OCI-LY1 (cell line): Measurements from ENCODE around the gene COL9A3.
A peak's percentile ranks its signal among the peaks of the same experiment; 100 is the strongest.

Experiments
- H2AFZ ChIP-seq: fragments of 200-600 bp; sonication (generic), shearing (Covaris generic); 2 replicates; pipeline ENCODE4 v1.6.0; 2014; ENCODE audit warnings: antibody characterized with exemption, mild to moderate bottlenecking, low read length
- H3F3A ChIP-seq: fragments of 200-600 bp; sonication (generic), shearing (Covaris generic); 2 replicates; pipeline ENCODE4 v1.6.0; 2014; ENCODE audit warnings: mild to moderate bottlenecking, antibody characterized with exemption, low read length, moderate library complexity; ENCODE audit not compliant: insufficient read depth
- H3K27ac ChIP-seq: fragments of 200-600 bp; sonication (generic); 2 replicates; pipeline ENCODE4 v1.5.1; 2014; ENCODE audit warnings: low read length, mixed run types, mild to moderate bottlenecking, low read depth; ENCODE audit not compliant: poor library complexity, severe bottlenecking
- H3K27me3 ChIP-seq: fragments of 200-600 bp; sonication (generic); 2 replicates; pipeline ENCODE4 v1.6.0; 2014; ENCODE audit warnings: antibody characterized with exemption, mild to moderate bottlenecking, low read length, moderate library complexity; ENCODE audit not compliant: insufficient read depth
- H3K36me3 ChIP-seq: fragments of 200-600 bp; sonication (generic); 2 replicates; pipeline ENCODE4 v1.6.1; 2014; ENCODE audit warnings: mild to moderate bottlenecking, antibody characterized with exemption, low read length, moderate library complexity, mixed read lengths; ENCODE audit not compliant: insufficient read depth
- H3K4me1 ChIP-seq: fragments of 200-600 bp; sonication (generic); 2 replicates; pipeline ENCODE4 v1.5.1; 2014; ENCODE audit warnings: mild to moderate bottlenecking, low read length, moderate library complexity; ENCODE audit not compliant: insufficient read depth, severe bottlenecking
- H3K4me2 ChIP-seq: fragments of 200-600 bp; sonication (generic), shearing (Covaris generic); 2 replicates; pipeline ENCODE4 v1.6.1; 2014; ENCODE audit warnings: low read length
- H3K4me3 ChIP-seq: fragments of 200-600 bp; sonication (generic); 2 replicates; pipeline ENCODE4 v1.5.1; 2014; ENCODE audit warnings: low read length, low read depth, mild to moderate bottlenecking, mixed read lengths; ENCODE audit not compliant: poor library complexity, severe bottlenecking
- H3K79me2 ChIP-seq: fragments of 200-600 bp; shearing (Covaris generic); 2 replicates; pipeline ENCODE4 v1.6.1; 2016; ENCODE audit warnings: mixed run types, low read length, mixed read lengths; ENCODE audit not compliant: insufficient read depth
- H3K9ac ChIP-seq: fragments of 200-600 bp; sonication (generic), shearing (Covaris generic); 2 replicates; pipeline ENCODE4 v1.6.1; 2014; ENCODE audit warnings: mild to moderate bottlenecking, low read length, mixed read lengths
- H3K9me2 ChIP-seq: fragments of 200-600 bp; sonication (generic), shearing (Covaris generic); 2 replicates; pipeline ENCODE4 v1.6.1; 2014; ENCODE audit warnings: low read depth, mild to moderate bottlenecking, low read length, mixed read lengths
- H3K9me3 ChIP-seq: fragments of 200-600 bp; shearing (Covaris generic); 2 replicates; pipeline ENCODE4 v1.6.1; 2014; ENCODE audit warnings: low read length, mixed read lengths
- H4K20me1 ChIP-seq: fragments of 200-600 bp; sonication (generic), shearing (Covaris generic); 2 replicates; pipeline ENCODE4 v1.6.0; 2016; ENCODE audit warnings: mild to moderate bottlenecking, low read length; ENCODE audit not compliant: insufficient read depth
- EZH2 ChIP-seq: fragments of 200-600 bp; sonication (generic), shearing (Covaris generic); IDR thresholded peaks from 2 replicates; pipeline ENCODE4 v1.8.0; 2017; ENCODE audit warnings: borderline replicate concordance, mixed run types, mild to moderate bottlenecking, antibody characterized with exemption, low read length, moderate library complexity, mixed read lengths
- TF ChIP-seq, protein P1 (sequence below): fragments of 200-600 bp; sonication (generic), shearing (Covaris generic); IDR thresholded peaks from 2 replicates; pipeline ENCODE4 v1.5.1; 2017; ENCODE audit warnings: mild to moderate bottlenecking, antibody characterized with exemption, low read length, moderate library complexity, mixed read lengths

The COL9A3 gene

DNA sequence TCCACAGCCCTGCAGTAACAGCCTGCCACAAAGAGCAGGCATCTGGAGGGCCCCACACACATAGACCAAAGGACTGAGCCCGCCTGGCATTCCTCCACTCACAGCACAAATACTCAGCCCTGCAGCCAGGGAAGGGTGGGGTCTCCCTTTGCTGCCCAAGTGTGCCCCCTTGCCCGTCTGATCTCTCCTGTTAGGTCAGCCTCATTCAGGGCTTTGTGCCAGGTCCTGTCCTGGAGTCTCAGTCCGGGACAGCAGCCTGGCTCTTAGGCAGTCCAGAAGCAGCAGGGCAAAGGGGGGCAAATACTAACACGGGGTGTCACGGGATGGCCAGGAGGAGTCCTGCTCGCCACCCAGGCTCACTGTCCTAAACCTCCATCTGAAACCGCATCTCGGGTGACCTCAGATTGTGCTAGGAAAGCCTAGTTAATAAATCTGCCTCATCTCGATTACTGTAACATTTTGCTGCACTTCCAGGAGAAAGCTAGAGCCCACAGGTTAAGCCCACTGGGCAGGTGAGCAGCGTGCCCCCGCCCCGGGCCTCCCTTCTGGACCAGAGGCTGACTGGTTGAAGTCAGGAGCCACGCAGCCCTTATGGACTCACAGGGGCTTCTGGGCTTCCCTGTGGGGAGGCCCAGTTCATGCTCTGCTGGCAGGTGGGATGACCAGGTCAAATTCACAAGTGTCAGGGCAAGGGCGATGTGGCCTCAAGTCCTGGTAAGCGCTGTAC lies 15.4 kb upstream of the COL9A3 start:
- Histone ChIP-seq H3K27ac (no peak overlapping the region), H3K79me2 (peaks cover 9% of the 10 kb centered on the region), H3K4me2 (no peak overlapping the region), H4K20me1 (no peaks in the 10 kb centered on the region), H3F3A (no peaks in the 10 kb centered on the region; the same call in 1 of the 2 replicates), H3K9me3 (no peaks in the 10 kb centered on the region), H3K27me3 (no peaks in the 10 kb centered on the region), H3K36me3 (peaks cover 39% of the 10 kb centered on the region), H3K4me3 (no peak overlapping the region), H2AFZ (no peak overlapping the region), H3K4me1 (peaks cover 25% of the 10 kb centered on the region), H3K9me2 (no peaks in the 10 kb centered on the region), H3K9ac (no peak overlapping the region)
- TF ChIP-seq, protein P1, sequence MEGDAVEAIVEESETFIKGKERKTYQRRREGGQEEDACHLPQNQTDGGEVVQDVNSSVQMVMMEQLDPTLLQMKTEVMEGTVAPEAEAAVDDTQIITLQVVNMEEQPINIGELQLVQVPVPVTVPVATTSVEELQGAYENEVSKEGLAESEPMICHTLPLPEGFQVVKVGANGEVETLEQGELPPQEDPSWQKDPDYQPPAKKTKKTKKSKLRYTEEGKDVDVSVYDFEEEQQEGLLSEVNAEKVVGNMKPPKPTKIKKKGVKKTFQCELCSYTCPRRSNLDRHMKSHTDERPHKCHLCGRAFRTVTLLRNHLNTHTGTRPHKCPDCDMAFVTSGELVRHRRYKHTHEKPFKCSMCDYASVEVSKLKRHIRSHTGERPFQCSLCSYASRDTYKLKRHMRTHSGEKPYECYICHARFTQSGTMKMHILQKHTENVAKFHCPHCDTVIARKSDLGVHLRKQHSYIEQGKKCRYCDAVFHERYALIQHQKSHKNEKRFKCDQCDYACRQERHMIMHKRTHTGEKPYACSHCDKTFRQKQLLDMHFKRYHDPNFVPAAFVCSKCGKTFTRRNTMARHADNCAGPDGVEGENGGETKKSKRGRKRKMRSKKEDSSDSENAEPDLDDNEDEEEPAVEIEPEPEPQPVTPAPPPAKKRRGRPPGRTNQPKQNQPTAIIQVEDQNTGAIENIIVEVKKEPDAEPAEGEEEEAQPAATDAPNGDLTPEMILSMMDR = no peak
- no peak for TF ChIP-seq EZH2

DNA sequence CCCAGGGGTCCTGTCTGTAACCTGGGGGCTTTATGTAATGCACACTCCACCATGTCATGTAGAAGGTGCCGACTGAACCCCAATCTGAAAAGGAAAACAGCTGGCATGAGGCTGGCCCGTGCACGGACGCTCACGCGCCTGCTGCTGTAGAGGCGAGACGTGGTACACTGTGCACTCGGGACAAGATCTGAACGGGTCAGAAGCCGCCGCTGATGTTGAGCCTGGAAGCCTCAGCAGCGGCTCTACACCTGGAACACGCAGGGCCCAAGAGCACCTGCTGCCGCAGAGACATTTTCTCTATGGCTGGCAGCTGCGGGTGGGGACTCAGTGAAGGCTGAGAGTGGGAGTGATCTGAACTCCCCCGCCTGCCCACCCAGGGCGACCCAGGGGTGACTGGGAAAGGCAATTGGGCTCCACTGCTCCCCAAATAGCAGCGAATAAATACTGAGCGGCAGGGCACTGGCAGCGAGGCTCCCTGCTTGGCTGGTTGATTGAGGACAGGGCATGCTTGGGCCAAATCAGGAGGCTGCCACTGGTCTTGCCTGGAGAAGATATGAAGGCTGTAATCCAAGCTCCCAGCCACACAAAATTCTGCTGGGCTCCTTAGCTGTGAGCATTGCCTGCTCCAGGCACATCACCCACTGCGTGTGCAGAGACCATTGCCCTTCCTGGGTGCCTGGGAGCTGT lies 14.7 kb upstream of the COL9A3 start:
- H2AFZ ChIP-seq = no peak overlapping the region
- H3K4me2 ChIP-seq = no peak overlapping the region
- no peaks in the 10 kb centered on the region for H3K9me2 ChIP-seq
- H3K27ac ChIP-seq = no peak overlapping the region
- TF ChIP-seq EZH2 = no peak
- TF ChIP-seq, protein P1 = no peak
- H4K20me1 ChIP-seq = no peaks in the 10 kb centered on the region
- no peak overlapping the region for H3K9ac ChIP-seq
- H3K79me2 ChIP-seq = peaks cover 9% of the 10 kb centered on the region
- no peaks in the 10 kb centered on the region for H3K9me3 ChIP-seq
- H3K27me3 ChIP-seq = no peaks in the 10 kb centered on the region
- peaks cover 42% of the 10 kb centered on the region for H3K36me3 ChIP-seq
- no peaks in the 10 kb centered on the region; the same call in 1 of the 2 replicates for H3F3A ChIP-seq
- H3K4me3 ChIP-seq = no peak overlapping the region
- peaks cover 29% of the 10 kb centered on the region for H3K4me1 ChIP-seq

DNA sequence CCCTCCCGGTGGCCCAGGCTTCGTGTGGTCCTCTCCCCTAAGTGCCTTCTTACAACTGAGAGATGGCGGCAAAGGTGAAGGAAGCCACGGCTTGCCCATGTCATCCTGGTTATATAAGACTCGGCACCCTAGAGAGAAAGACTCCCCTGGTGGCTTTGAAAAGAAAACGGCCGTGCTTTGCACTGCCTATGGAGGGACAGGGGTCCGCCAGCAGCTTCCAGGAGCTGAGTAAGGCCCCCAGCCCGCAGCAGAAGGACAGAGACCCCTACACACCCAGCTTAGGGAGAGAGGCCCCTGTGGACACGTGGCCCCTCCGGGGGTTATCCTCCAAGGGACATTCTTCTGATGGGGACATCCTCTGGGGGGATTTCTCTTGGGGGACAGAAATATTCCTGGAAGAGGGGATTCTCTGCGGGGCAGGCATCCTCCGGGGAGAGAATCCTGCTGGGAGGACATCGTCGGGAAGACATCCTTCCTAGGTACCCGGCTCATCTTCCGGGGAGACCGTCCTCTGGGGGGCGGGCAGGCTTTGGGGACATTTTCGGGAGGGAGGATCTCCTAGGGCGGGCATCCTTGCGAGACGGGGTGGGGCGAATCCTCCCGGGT lies 12.7 kb upstream of the COL9A3 start:
- no peaks in the 10 kb centered on the region for H3K27me3 ChIP-seq
- H3K4me3 ChIP-seq = peak overlapping the region; percentile 86
- no peaks in the 10 kb centered on the region; the same call in 1 of the 2 replicates for H3F3A ChIP-seq
- no peak overlapping the region for H3K27ac ChIP-seq
- H3K4me1 ChIP-seq = peaks cover 33% of the 10 kb centered on the region
- H3K9me2 ChIP-seq = no peaks in the 10 kb centered on the region
- H3K4me2 ChIP-seq = peak overlapping the region; percentile 92
- H3K9me3 ChIP-seq = no peaks in the 10 kb centered on the region
- H3K9ac ChIP-seq = peak overlapping the region; percentile 66
- peaks cover 50% of the 10 kb centered on the region for H3K36me3 ChIP-seq
- no peaks in the 10 kb centered on the region for H4K20me1 ChIP-seq
- no peak overlapping the region for H2AFZ ChIP-seq
- H3K79me2 ChIP-seq = peaks cover 9% of the 10 kb centered on the region
- TF ChIP-seq EZH2 = no peak
- TF ChIP-seq, protein P1 = 0 out of 2 replicates have a peak, but pooled peaks have one; percentile 12
